GM21786 (cell line): ENCODE data around the gene TBC1D22B.

Experiments used
- ATAC-seq: cut with Tn5 transposase; IDR thresholded peaks from one replicate; pipeline ENCODE4 v1.9.1; 2021; ENCODE audit not compliant: unreplicated experiment

The TBC1D22B gene, protein sequence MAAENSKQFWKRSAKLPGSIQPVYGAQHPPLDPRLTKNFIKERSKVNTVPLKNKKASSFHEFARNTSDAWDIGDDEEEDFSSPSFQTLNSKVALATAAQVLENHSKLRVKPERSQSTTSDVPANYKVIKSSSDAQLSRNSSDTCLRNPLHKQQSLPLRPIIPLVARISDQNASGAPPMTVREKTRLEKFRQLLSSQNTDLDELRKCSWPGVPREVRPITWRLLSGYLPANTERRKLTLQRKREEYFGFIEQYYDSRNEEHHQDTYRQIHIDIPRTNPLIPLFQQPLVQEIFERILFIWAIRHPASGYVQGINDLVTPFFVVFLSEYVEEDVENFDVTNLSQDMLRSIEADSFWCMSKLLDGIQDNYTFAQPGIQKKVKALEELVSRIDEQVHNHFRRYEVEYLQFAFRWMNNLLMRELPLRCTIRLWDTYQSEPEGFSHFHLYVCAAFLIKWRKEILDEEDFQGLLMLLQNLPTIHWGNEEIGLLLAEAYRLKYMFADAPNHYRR

DNA sequence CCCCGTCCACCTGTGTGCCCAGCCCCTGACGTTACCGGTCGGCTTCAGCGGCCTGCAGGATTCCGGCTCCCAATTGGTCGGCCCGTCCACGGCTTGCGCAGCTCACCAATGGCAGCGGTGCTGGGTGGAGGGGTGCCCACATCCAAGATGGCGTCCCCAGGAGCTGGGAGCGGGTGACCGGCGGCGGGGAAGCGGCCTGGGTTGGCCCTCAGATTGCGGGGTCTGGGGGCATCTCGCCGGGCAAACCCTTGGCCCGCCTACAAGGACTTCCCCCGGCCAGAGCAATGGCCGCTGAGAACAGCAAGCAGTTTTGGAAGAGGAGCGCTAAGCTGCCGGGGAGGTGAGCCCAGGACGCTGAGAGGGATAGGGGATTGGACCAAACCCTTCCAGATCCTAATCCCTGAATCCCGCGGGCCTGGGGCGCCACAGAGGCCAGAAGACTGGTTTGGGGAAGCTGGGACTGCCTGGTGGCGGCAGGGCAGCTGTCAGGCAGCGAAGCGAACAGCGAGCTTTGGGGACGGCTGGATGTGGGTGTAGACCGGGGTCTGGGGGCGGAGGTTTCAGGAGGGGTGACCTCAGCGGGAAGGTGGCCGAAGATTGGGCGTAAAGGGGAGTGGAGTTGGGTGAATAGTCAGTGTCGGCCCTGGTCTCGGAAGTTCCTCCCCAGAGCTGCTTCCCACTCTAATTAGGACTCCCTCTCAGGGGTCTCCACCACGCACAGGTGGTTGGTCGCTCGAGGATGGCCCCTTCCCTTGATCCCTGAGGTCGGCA, at the start of gene TBC1D22B, which contains the start of gene TMEM217:
TSS of gene TBC1D22B (plus strand) at position 139 of the 771 bp plus-strand sequence. CDS start at position 285, 146 bp downstream.
TSS of gene TMEM217 (minus strand) at position 511 of the 771 bp plus-strand sequence. CDS start 39,114 bp downstream, outside the sequence.
- ATAC-seq: peak; percentile 98

DNA sequence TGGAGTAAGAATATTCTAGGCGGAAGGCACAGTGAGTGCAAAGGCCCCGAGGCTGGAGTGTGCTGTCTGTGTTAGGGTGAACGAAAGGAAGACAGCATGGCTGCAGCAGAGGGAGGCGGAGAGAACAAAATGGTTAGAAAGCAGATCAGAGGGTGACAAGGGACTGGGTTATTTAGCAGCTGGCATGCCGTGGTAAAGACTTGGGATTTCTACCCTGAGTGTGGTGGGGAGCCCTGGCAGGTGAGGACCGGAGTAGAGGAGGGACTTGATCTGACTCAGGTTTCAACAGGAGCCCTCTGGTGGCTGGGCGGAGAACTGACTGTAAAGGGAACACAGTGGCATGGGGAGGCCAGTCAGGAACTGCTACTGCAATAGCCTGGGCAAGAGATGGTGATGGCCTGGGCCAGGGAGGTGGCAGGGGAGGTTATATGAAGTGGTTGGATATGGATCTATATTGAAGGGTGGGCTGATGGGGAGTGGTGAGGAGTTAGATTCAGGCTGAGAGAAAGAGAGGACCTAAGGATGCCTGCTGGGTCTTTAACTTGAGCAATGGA, 49.6 kb upstream of the TBC1D22B start:
- ATAC-seq: peak; percentile 58

DNA sequence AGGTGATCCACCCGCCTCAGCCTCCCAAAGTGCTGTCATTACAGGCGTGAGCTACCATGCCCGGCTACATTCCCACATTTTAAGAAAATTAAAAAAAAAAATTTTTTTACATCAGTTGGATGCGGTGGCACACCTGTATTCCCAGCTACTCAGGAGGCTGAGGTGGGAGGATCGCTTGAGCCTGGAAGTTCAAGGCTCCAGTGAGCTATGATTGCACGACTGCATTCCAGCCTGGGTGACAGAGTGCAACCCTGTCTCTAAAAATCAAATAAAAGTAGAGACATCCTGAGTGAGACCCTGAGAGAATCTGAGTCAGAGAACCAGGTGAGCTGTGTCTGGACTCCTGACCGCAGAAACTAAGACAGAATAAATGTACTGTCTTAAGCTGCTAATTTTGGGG, 48.8 kb upstream of the TBC1D22B start:
- no peak for ATAC-seq

DNA sequence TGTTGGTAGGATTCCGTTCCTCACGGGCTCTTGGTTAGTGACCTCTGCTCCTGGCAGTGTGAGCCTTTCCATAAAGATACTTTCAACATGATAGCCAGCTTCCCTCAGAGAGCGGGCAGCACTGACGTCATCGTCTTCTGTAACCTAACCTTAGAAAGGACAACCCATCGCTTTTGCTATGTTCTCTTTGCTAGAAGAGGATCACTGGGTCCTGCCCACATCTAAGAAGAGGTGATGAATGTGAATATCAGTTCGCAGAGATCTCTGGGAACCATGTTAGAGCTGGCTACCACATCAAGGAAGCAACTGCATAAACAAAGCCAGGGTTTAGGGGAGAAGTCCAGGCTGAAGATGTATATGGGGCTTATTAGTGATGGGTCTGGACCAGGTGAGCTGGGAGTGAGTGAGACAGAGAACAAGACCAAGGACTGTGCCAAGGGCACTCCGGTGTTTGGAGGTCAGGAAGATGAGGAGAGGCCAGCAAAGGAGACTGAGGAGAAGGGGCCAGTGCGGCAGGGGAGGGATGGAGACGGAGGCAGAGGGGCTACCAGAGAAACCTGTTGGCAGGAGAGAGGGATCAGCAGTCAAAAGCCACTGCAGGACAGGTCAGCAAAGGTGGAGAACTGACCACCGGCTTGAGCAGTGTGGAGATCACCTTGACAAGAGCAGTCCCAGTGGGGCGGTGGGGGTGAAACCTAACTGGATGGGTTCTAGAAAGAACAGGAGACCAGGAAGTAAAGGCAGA, 47.9 kb upstream of the TBC1D22B start:
- no peak for ATAC-seq

DNA sequence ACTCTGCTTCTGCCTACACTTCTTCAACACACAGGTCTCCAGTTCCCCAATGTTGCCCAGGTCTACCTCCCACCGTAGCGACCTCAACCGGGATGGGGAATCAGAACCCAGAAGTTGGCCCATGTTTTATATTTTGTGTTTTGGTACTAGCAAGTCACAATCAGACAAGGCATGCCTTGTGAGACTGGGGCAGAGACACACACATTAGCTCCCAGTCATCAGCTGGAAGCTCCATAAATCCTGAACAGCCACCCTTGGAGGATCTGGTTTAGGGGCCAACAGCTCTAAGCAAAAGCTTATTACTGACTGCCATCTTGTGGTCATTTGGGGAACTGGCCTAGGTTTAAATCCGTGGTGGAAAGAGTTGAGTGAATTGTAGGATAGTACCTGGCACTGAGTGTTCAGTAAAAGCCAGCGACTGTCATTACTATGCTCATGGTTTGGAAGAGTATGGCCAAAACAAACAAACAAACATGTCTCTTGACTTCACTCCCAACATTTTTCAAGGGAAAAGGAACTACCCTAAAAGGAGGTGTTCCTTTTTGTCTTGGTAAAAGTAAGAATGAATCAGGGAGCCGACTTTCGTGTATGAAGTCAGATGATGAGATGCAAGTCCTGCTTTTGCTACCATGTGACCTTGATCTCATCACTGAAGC, 47.1 kb upstream of the TBC1D22B start:
- ATAC-seq: peak; percentile 50

DNA sequence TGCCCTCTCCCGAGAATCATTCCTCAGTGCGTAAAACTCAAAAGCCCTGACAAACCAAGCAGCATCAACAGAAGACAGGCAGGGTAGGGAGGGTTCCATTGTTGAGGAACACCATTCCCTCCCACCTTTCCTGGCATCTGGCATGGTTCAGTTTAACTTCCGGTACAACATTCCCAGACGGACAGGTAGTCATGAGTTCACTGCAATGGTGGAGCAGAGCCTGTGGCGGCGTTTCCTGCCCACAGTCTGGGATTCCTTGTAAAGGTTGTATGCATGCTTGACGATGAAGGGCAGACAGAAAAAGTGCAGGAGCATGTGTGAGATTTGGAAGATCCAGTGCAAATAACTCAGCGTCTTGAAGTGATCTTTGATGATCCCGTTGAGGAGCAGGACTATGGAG, 45.3 kb upstream of the TBC1D22B start:
- no peak for ATAC-seq

DNA sequence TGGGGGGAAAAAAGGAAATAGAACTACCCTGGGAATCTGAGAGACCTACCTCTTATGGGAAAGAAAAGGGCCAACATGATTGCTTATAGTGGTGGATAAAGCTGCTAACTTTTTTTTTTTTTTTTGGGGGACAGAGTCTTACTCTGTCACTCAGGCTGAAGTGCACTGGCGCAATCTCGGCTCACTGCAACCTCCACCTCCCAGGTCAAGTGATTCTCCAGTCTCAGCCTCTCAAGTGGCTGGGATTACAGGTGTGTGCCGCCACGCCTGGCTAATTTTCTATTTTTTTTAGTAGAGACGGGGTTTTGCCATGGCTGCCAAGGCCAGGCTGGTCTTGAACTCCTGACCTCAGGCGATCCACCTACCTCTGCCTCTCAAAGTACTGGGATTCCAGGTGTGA, 39.5 kb upstream of the TBC1D22B start:
- ATAC-seq: no peak

DNA sequence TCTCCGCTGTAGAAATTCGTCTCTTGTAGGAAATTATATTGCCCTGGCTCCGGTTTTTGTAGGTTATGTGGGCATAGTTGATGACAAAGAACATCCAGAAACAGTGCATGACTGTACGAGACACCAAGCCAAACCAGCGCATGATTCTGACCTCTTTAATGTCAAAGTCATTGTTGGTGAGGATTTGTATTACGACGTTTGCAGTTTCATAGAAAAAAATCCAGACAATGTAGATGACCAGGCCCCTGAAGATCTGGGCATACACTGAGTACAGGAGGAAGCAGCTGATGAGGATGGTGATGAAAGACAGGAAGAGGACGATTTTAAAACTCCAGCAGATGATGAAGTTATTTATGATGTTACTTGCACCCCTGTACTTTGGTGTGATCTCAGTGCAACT, 39.1 kb upstream of the TBC1D22B start:
- ATAC-seq: no peak

DNA sequence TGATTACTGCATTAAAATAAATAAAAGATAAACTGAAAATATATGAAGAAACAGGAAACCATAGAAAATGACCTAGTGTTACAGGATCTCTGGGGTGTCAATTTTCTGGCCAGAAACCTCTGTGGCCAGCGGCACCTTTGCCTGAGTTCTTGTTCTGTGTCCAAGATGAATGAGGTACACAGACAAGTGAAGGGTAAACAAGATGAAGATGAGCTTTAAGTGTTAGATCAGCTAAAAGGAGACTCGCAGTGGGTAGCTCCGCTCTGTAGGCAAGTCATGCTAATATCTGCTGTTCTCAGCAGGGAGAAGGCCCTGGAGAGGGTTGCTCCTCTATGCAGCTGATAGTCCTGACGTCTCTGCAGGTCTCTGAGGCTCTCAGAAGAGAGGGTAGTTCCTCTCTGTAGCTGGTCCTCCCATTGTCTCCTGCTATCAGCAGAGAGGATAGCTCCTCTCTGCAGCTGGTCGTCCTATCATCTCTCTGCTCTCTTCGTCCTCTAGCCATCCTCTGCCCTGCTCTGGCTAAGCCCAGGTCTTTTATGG, 35.9 kb upstream of the TBC1D22B start:
- peak; percentile 3 for ATAC-seq

DNA sequence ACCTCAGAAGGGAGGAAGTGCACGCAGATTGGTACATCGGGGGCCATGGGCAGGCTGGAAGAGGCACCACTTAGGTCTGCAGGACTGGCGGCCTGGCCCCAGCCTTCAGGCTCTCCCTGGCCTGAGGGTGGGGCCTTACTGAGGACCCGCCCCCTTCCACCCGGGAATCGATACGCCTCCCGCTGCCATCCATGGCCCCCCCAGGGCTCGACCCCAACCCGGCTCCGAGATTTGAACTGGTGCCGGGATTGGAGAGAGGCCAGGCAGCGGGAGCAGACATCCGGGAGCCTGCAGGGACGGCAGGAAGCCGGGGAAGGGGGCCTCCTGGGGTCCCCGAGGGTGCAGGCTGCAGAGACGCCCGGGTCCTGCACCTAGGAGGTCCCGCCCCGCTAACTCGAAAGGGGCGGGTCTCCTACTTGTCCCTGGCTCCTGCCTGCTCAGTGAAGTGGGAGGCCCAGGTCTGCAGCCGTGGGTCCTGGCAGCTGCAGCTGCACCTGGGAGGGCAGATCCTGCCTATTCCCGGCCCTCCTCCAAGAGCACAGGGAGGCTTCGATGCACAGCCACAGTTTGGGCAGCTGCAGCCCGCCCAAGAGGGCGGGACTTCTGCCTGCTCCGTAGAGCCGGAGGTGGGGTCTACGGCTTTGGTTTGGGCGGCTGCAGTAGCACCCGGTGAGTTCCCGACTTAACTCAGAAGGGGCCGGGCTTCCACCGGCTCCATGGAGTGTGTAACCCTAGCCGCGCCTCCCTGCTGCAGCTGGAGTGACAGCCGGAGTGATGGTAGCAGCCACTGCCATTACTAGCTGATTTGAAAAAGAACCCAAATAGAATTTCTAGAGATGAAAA, 35.2 kb upstream of the TBC1D22B start:
- peak; percentile 91 for ATAC-seq

DNA sequence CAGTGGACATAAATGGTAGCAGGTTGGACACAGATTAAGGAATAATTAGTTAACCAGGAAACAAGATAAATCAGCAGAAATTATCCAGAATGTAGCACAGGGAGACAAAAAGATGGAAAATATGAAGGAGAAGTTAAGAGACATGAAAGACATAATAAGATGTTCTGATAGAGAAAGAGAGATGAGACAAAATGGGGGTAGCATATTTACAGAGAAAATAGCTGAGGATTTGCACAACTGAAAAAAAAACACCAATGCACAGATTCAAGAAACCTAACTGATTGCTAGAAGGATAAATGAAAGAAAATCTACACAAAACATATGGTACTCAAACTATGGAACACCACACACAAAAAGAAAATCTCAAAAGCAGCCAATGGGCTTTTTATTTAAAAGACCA, 34.6 kb upstream of the TBC1D22B start:
- ATAC-seq: no peak

DNA sequence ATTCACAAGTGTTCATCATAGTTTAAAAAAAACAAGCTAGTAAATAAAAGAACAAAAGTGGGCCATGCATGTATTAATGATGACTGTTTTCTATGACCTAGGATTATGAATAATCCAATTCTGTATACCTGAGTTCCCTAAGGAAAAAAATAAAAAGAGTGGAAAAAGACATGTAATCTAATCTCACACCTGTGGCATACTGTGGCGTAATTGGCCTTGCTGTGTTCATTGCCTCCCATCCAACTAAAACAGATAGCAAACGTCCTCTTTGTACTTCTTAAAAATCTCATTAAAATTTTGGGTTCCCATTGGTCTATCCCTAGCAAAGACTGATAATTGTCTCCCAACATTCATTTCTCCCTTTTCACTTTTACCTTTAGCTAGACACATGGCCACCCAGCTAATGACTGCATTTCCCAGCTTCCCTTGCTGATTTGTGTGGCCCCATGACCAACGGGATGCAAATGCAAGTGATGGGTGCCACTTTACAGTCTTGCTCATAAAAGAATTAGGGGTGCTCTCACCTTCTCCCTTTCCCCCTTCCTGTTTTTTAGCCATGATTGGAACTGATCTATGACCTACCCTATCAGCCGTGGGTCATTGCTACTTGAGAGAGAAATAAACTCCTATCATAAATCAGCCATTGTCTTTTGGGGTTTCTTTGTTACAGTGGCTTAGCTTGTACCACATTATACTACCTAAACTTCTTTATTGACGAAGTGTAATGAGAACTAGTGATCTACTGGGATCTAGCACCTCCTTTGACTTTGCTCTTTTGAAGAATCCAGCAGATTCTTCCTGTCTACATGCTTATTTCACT, 32.0 kb upstream of the TBC1D22B start:
- no peak for ATAC-seq

DNA sequence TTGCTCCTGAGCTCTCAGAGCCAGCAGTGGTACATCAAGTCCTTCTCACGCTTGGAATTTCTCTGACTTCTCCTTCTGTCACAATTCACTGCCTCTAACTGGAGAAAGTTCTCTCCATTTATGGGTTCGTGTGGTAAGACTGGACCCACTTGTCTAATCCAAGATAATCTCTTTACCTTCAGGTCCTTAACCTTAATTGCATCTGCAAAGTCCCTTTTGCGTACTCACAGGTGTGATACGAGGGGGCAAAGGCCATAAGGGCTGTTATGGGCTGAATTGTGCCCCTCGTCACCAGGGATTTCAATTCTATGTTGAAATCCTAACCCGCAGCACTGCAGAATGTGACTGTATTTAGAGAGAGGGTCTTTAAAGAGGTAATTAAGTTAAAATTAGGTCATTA, 27.5 kb upstream of the TBC1D22B start:
- ATAC-seq: no peak

DNA sequence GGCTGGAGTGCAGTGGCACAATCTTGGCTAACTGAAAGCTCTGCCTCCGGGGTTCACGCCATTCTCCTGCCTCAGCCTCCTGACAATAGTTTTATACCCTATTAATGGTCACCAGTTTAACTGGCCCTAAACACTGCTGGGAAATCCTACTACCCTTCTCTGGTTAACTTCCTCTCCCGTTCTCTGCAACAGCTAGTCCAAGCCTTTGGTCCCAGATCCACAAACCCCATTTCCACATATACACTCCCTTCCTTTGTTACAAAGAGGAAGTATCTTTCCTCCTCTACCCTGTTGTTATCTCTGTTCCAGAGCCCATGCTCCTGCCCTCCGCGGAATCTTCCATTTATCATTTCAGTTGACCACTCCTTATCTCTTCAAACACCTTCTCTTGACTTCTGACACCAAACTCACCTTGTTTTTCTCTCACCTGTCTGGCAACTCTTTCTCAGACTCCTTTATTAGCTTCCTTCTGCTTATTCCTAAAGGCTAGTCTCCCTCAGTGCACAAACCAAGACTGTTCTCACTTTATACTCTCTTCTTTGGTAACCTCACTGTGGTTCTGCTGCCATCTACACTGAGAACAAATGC, 25.0 kb upstream of the TBC1D22B start:
- ATAC-seq: no peak

DNA sequence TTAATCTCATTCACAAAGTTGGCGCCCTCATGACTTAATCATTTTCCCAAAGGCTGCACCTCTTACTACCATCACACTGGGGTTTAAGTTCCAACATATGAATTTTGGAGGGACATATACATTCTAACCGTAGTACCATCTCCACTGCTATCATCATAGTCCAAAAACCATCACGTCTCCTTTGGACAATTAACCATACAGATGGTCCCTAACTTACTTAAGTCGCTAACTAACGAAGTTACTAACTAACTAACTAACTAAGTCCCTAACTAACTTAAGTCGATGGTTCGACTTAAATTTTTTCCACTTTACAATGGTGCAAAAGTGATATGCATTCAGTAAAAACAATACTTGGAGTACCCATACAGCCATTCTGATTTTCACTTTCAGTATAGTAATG, 24.0 kb upstream of the TBC1D22B start:
- ATAC-seq: no peak

DNA sequence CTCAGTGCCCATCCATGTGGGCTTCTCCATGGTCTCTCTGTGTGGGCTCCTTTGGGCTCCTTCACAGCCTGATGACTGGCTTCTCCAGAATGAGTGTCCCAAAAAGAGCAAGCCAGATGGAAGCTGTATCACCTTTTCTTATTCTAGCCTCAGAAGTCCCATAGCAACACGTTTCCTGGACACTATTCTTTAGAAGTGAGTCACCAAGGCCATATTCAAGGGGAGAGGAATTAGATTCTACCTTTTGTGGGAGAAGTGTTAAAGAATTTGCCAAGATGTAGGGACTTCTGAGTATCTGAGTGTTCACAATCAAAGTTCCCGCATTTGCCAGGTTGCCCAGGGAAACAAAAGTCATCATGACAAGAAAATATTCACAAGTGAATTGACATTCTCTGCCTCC, 20.7 kb upstream of the TBC1D22B start:
- ATAC-seq: no peak

DNA sequence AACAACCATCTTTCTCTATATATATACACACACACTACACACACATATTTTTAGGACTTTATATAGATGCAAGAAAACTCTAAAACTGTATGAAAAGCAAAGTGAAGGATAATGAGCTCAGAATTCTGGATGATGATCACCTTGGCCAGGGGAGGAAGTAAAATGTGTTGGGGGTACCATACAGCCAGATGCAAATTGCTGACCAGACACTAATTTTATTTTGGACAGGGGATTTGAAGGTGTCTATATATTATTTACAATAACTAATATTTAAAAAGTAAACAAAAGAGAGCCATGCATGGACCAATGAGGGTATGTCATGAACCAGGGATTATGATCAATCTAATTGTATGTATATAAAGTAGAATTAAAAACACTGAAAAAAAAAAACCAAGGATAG, 19.8 kb upstream of the TBC1D22B start:
- ATAC-seq: no peak

DNA sequence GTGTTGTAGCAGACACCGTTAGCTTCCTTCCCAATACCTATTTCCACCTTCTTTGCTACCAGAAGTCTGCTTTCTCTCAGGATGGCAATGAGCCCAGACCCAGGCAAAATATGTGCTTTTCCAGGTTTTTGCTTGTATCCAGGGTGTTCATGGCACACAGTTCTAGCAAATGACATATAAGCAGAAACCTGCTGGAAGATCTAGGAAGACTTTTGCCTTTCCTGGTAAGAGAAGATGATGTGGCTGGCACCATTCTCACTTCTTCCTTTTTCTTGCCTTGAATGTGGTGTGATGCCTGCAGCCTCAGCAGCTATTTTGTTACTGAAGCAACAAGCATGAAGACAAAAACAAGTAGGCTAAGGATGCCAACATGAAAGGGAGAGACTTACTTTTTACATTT, 19.2 kb upstream of the TBC1D22B start:
- ATAC-seq: no peak
